H54 (cell line): ENCODE results near the gene CEP170B.

Experiments used
- DNase-seq: peaks from one replicate; pipeline ENCODE4 v3.0.0; 2011; ENCODE audit warnings: low spot score, mixed read lengths; ENCODE audit not compliant: insufficient read length
- FAIRE-seq: peaks from 3 replicates; lab custom pipeline; 2011; peaks lifted over from hg19 to GRCh38; lab: Jason Lieb, UNC
- POLR2A ChIP-seq: IDR thresholded peaks from 2 replicates; pipeline ENCODE4 v1.6.1; 2011; ENCODE audit warnings: low read depth, mild to moderate bottlenecking, low read length

CEP170B gene

DNA sequence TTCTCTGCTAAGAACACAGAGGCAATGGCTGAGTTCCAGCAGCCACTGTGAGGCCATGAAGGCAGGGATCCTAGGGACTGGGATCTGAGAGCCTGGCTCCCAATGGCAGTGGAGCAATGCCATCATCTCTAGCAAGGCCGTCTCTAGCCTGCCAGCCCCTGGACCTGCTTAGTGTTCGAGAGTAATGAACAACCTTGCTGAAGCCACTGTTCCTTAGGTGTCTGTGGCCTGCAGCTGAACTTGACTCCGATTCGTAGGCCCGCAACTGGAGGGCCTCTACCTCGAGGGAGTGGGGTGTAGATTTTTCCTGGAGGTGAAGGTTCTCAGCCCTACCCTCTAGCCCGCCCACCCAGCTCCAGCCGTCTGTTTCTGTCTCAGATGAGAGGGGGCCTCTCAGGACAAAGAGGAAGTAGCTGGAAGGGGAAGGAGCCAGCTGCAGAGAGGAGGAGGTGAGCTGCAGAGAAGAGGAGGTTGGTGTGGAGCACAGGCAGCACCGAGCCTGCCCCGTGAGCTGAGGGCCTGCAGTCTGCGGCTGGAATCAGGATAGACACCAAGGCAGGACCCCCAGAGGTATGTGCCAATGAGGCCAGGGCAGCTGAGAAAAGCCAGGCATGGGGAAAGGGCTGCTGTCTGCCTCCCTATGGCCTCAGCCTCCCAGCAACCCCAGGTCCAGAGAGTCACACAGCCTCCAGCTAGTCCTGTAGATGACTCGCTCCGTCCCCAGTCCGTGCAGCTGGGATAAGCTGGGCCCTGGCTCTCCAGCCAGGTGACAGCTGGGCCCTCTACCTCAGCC lies 59.5 kb downstream of the CEP170B start, which contains the start of gene PLD4:
PLD4 (plus strand) TSS at position 459 of the 793 bp plus-strand sequence. CDS start 2,262 bp downstream, outside the sequence.
- DNase-seq (no peak), FAIRE-seq (no peak)
- no peak for TF ChIP-seq POLR2A

DNA sequence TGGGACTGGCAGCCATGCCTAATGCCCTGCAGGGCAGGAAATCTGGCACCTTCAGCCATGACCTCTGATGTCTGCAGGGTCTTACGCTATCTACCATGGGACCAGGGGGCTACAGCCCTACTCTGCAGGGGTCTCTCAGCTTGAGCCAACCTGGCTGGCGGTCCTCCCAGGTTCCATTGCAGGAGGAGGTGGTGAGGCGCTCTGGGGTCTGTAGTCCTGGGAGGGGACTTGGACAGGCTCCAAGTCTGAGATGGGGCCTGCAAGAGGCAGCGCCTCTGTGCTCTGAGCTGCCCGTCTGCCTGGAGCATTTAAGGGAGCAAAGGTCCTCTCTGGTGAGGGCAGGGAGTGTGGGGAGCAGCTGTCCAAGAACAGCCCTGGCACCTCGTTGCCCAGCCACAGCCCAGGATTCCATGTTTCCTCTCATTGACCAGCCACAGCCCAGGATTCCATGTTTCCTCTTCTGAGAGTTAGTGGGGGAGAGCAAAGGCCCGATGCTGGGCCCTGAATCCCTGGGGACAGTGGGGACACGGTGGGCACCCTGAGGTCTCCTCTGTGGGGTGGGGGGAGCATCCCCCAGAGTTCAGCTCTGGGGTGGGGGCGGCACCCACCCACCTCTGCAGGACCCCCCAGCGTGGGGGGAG lies 60.3 kb downstream of the CEP170B start:
- no peak for FAIRE-seq
- no peak for TF ChIP-seq POLR2A
- no peak for DNase-seq

DNA sequence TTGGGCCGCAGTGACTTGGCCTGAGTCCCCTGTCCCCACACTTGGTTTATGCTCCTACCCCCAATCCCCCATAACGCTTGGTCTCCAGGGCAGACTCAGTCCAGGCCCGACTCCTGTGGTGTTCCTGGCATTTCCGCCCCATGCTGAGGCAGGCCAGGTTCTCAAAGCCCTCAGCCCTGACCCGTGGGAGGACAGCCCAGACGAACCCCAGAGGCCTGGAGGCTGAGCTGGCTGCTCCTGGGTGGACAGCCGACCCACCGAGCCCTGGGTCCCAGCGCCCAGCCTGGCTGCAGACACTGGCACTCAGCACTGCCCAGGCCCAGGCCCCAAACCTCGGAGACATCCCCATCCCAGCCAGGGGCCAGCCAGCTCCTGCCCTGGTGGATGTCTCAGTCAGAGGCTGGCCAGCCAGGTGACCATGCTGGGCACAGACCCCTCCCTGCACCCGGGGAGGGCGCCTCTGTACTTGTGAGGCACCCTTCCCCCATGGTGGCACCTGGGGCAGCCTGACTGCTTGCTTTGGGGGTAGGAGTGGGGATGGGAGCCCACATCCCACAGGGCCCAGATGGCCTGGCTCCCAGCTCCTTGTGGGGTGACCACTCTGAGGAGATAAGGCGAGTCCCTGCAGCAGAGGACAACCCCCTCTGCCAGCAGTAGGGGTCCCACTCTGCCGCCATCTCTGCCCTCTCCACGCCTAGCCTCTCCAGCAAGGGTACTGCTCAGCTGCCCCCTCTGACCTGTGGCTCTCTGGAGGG lies 61.0 kb downstream of the CEP170B start:
- DNase-seq (no peak), FAIRE-seq (no peak)
- TF ChIP-seq POLR2A, result no peak

DNA sequence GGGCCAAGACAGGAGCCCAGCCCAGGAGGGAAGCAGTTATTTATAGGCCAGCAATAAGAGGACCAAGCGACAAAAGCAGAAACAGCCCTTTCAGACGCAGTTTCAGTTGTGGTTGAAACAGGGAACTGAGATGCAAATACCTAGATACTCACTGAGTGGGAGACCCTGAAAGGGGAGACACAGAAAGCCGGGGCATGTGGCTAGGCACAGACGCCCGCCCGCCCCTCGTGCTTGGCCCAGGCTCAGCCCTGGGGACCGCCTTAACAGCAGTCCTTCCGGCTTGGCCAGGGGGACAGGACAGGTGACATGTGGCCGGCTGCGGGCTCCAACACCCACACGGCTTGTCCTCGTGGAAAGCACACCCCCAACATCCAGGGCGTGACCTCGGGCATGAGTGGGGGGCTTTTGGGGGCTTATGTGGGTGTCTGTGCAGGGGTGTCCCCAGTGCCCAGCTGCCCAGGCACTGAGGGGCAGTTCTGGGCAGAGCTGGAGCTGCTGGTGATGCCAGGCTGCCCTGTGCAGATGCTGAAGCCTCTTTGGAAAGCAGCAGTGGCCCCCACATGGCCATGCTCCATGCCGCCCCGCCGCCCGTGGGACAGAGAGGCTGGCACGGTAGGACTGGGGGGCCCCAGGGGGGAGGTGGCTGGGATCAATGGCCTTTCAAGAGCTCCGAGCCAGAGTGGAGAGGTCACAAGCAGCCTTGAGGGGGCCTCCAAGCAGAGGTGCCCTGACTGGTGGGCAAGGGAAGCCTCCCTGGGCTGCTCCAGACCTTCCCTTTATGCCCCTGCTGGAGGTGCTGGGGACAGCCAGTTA lies 61.8 kb downstream of the CEP170B start:
- FAIRE-seq, result no peak
- TF ChIP-seq POLR2A, result no peak
- DNase-seq, result no peak

DNA sequence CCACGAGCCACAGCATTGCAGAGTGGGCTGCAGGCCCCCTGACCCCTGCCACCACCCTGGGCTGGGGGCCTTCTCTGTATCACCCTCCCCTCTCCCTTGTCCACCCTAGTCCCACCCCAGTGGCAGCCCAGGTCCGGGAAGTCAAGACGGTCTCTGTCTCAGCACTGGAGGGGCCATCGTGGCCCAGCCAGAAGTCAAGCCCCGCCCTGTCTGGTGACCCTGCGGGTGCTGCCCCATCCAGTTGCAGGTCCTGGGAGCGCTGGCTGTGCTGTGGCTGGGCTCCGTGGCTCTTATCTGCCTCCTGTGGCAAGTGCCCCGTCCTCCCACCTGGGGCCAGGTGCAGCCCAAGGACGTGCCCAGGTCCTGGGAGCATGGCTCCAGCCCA lies 62.4 kb downstream of the CEP170B start:
- FAIRE-seq, result no peak
- no peak for TF ChIP-seq POLR2A
- DNase-seq, result no peak

DNA sequence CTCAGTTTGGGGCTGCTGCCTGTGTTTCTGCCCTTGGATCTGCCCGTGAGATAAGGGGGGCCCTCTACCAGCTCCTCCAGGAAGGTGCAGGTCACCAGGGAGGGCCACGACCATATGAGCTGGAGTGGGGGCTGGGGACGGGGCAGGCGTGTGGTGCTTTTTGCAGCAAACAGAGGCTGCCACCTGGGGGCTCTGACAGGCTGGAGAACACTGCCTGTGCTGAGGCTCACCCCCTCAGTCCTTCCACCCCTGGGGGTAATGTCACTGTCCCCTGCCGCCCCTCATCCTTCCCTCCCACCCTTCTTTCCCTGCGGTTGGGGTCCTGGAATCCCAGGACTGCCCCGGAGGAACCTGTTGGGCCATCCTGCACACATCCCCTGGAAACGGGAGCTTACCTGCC lies 62.8 kb downstream of the CEP170B start:
- FAIRE-seq, result no peak
- no peak for TF ChIP-seq POLR2A

DNA sequence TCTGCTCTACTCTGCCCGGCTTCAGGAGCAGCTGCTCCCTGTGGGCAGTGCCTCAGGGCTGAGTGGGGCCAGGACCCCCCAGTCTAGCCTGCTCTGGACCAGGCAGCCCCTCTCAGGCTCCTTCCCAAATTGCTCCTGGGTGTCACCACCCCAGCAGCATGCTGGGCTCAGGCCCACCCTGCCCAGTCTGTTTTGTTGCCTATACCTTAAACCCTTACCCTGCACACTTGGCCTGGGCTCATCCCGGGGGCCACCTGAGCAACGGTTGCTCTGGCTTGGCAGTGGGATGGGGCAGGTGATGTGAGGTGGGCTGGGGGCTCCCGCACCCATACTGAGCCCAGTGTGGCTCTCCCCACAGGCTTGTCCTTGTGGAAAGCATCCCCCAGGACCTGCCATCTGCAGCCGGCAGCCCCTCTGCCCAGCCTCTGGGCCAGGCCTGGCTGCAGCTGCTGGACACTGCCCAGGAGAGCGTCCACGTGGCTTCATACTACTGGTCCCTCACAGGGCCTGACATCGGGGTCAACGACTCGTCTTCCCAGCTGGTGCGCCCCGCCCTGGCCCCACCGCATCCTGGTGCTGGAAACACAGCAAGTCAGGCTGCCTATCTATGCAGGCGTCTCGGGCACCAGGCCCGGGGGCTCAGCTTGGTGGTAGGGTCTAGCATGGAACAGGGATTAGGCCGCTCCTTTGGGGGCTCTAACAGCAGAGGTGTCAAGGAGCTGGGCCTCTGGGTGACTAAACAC lies 63.5 kb downstream of the CEP170B start:
- FAIRE-seq, result no peak

More for the DNA sequence above, 62.8 kb downstream of the CEP170B start:
- DNase-seq, result no peak

DNA sequence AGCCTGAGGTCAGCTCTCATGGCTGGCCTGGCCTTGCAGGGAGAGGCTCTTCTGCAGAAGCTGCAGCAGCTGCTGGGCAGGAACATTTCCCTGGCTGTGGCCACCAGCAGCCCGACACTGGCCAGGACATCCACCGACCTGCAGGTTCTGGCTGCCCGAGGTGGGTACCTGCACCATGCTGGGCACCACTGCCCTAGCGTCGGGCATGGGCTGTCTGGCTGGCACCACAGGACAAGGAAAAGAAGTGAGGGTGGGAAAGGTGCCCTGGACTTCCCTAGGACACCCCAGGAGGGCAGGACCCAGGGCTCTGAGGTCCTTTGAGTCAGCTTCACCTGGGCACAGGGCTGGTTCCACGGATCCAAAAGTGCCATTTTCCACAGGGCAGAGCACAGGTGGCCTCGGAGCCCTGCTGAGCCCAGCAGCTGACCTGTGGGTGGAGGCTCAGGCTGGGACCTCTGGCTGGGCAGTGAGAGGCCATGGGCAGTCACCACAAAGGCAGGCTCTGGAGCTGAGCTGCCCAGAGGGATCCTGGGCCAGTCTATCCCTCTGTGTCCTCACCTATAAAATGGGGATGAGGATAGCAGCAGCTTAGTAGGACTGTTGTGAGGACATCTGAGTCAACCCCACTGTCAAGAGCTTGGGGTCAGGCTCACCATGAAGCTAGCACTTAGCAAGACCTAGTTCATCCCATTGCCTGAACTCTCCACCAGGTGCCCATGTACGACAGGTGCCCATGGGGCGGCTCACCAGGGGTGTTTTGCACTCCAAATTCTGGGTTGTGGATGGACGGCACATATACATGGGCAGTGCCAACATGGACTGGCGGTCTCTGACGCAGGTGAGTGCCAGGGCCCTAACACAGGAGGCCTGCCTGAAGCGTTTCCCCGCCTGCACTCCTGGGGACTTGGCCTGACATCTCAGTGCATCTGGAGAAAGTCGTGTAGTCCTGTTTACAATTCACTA lies 64.5 kb downstream of the CEP170B start:
- no peak for TF ChIP-seq POLR2A
- DNase-seq (no peak), FAIRE-seq (no peak)

More for the DNA sequence above, 63.5 kb downstream of the CEP170B start:
- no peak for TF ChIP-seq POLR2A
- no peak for DNase-seq

DNA sequence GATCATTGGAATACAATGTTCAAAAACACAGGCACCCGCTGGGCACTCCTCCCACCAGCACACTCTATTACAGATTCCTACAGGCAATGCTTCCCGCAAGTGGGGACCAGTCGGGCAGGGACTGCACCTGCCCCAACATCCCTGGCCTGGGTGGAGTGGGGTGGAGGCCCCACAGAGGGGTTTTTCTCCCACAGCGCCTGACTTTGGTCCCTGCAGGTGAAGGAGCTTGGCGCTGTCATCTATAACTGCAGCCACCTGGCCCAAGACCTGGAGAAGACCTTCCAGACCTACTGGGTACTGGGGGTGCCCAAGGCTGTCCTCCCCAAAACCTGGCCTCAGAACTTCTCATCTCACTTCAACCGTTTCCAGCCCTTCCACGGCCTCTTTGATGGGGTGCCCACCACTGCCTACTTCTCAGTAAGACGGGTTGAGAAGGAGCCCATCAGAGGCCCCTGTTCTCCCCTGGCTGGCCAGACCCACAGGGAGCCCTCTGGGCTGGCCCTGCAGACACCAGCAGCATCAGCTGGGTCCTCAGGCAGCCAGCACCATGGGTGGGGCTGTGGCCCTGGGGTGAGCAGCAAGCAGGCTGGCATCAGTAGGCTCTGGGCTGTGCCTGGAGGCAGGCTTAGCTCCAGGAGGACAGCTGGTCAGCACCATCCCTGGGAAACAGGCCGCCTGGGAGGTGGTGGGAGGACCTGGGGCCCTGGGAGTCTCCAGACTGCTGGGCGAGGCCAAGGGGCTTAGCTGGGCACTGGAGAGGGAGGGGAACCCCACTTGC lies 65.6 kb downstream of the CEP170B start:
- DNase-seq (peak; percentile 65), FAIRE-seq (no peak)
- no peak for TF ChIP-seq POLR2A

DNA sequence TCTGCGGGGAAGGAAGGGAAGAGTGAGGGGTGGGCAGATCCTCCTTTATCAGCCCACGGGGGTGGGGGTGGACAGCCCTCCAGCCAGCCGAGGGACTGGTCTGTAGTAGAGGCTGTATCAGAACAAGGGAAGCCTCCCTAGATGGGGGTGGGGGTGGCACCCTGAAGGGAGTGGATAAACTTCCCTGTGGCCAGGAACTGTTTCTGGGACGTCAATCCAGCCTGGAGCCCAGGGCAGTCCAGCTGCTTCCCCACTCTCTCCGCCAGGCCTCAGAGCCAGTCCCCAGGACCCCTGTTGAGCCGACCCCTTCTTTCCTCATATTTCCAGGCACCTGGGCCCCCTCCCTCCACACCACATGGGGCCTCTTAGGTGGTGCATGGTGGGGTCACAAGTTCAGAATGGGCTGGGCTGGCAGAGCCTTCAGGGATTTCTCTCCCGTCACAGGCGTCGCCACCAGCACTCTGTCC lies 66.3 kb downstream of the CEP170B start:
- no peak for TF ChIP-seq POLR2A
- DNase-seq, result no peak
- no peak for FAIRE-seq

DNA sequence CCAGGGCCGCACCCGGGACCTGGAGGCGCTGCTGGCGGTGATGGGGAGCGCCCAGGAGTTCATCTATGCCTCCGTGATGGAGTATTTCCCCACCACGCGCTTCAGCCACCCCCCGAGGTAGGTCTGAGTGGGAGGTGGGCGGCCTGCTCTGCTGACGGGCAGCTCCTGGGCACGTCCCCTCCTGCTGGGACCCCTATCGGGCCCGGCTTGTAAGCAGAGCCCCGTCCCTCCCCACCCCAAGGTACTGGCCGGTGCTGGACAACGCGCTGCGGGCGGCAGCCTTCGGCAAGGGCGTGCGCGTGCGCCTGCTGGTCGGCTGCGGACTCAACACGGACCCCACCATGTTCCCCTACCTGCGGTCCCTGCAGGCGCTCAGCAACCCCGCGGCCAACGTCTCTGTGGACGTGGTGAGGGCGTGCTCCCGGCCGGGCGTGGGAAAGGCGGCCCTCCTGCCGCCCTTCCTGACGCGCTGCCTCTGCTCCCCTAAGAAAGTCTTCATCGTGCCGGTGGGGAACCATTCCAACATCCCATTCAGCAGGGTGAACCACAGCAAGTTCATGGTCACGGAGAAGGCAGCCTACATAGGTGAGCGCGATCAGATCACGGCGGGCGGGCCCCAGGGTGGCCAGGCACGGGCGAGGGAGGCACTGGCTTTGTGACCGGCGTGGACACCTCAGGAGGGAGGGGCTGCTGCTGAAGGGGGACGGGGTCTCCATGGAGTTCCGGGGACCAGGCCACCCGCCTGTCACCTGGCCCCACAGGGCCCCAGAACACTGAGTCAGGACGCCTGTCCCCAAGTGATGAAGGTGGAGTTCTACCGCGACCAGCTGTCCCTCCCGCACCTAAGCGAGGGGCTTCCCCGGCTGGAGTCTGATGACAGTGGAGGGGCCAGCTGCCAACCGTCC lies 67.0 kb downstream of the CEP170B start:
- DNase-seq (no peak), FAIRE-seq (no peak)
- TF ChIP-seq POLR2A, result no peak
